Measurements from ENCODE around the gene AUNIP.

AUNIP gene

GRCh38 chr1:25889470-25889869 lies 30.2 kb upstream of the AUNIP start:
- DNase-seq (ENCODE audit: low read depth), result peak; percentile 25
- no peak overlapping the region for H3K4me3 ChIP-seq (ENCODE audit: low read length)
- TF ChIP-seq CTCF (IDR thresholded peaks at IDR 0.05; ENCODE audit: insufficient read depth, low read depth, low read length, missing control alignments), result peak; percentile 28

- DNase-seq (ENCODE audit: low read depth), result peak; percentile 30
- H3K4me3 ChIP-seq (ENCODE audit: low read length), result no peak overlapping the region
- TF ChIP-seq CTCF (IDR thresholded peaks at IDR 0.05; ENCODE audit: insufficient read depth, low read depth, low read length, missing control alignments), result no peak
Measured at GRCh38 chr1:25888426-25888987, 29.2 kb upstream of the AUNIP start.

- DNase-seq (ENCODE audit: low read depth), result no peak
- H3K4me3 ChIP-seq (ENCODE audit: low read length), result no peak overlapping the region
- TF ChIP-seq CTCF (IDR thresholded peaks at IDR 0.05; ENCODE audit: insufficient read depth, low read depth, low read length, missing control alignments), result no peak
Measured at GRCh38 chr1:25885602-25886001, 26.3 kb upstream of the AUNIP start.

GRCh38 chr1:25881266-25881665 lies 22.0 kb upstream of the AUNIP start:
- H3K4me3 ChIP-seq (ENCODE audit: low read length), result no peak overlapping the region
- no peak for DNase-seq (ENCODE audit: low read depth)
- TF ChIP-seq CTCF (IDR thresholded peaks at IDR 0.05; ENCODE audit: insufficient read depth, low read depth, low read length, missing control alignments), result no peak

GRCh38 chr1:25880518-25880917 lies 21.3 kb upstream of the AUNIP start:
- TF ChIP-seq CTCF (IDR thresholded peaks at IDR 0.05; ENCODE audit: insufficient read depth, low read depth, low read length, missing control alignments), result no peak
- DNase-seq (ENCODE audit: low read depth), result no peak
- H3K4me3 ChIP-seq (ENCODE audit: low read length), result no peak overlapping the region

GRCh38 chr1:25879675-25880074 lies 20.4 kb upstream of the AUNIP start:
- DNase-seq (ENCODE audit: low read depth), result no peak
- TF ChIP-seq CTCF (IDR thresholded peaks at IDR 0.05; ENCODE audit: insufficient read depth, low read depth, low read length, missing control alignments), result no peak
- H3K4me3 ChIP-seq (ENCODE audit: low read length), result no peak overlapping the region

- DNase-seq (ENCODE audit: low read depth), result peak; percentile 58
- TF ChIP-seq CTCF (IDR thresholded peaks at IDR 0.05; ENCODE audit: insufficient read depth, low read depth, low read length, missing control alignments), result no peak
Measured at GRCh38 chr1:25878690-25879089, 19.4 kb upstream of the AUNIP start.

More at GRCh38 chr1:25878690-25879089, 19.4 kb upstream of the AUNIP start:
- H3K4me3 ChIP-seq (ENCODE audit: low read length), result no peak overlapping the region

All from epithelial cell of esophagus (primary cell).